Stimulated activated CD8-positive, alpha-beta memory T cell treated with anti-CD3 and anti-CD28 coated beads, Interleukin-4, amount 100 ng/mL, for 48 hours (primary cell): ENCODE results near the gene PDGFRA.
A peak's percentile ranks its signal among the peaks of the same experiment; 100 is the strongest.

Source experiments
- DNase-seq: peaks from one replicate; pipeline ENCODE4 v3.0.0-alpha.2; 2020

The PDGFRA gene

GRCh38 chr4:54265366-54265765 lies 36.3 kb downstream of the PDGFRA start:
- DNase-seq: no peak

GRCh38 chr4:54268151-54268550 lies 39.1 kb downstream of the PDGFRA start:
- no peak for DNase-seq

- no peak for DNase-seq
Measured at GRCh38 chr4:54271464-54271863, 42.4 kb downstream of the PDGFRA start.

GRCh38 chr4:54272051-54272450 lies 43.0 kb downstream of the PDGFRA start:
- DNase-seq: no peak

GRCh38 chr4:54274264-54274663 lies 45.2 kb downstream of the PDGFRA start:
- no peak for DNase-seq

DNA sequence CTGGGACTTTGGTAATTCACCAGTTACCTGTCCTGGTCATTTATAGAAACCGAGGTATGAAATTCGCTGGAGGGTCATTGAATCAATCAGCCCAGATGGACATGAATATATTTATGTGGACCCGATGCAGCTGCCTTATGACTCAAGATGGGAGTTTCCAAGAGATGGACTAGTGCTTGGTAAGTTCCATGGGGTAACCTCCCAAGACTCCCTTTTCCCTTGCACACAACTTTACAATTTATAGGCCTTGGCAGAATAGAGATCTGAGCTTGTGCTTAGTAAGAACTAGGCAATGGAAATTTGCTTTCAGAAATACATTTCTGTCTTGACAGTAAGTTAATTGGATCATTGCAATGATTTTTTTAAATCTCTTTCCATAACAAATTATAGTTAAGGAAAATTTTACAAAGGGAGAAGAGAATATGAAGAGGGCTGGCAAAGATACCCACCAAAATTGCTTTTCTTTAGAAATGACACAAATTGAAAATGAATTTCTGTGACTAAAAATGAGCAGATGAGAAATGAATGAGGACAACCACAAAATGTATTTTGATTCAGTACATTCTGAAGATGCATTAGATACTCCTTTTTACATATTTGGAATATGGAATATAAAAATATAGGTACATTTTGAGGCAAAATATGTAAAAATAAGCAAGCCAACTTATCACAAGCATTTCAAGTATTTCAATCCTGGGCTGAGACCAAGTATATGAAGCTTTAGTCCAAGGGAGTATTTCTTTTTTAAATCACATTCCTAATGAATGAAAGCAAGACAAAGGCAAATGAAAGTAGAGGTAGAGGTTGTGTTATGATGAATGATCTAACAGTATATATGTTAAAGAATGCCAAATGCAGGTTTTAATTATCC lies 45.9 kb downstream of the PDGFRA start:
- no peak for DNase-seq

DNA sequence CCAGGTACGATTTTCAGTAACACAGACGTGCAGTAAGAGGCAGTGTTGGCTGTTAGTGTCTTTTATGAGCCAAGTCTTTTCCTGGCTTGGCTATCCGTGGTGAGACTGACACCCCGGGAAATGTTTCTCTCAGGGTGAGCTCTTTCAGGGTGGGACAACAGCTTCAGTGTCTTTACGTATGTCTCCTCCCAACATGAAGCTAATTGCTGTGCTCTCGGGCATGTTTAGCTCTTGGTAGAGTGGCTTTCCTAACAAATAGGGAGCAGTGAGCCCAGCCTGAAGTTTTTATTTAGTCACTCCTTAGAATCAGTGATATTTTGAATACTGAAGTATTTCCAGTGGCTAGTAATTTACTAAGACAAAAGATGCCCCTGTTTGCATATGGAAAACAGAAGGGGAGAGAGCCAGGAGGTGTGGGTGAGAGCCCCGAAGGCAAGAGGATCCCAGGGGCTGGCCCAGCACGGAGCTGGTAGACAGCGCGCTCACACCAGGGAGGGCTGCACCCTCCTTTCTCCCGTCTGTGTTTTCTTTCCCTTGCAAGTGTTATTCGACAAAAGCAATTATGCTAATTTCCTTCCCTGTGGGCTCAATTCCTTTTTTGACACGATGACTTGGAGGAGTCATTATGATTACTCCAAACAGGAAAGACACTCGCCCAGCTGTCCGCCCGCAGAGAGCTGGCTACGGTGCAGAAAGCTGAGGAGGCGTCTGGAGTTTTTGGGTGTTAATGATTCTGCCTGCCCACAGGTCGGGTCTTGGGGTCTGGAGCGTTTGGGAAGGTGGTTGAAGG lies 47.7 kb downstream of the PDGFRA start:
- DNase-seq: no peak

GRCh38 chr4:54277691-54278090 lies 48.6 kb downstream of the PDGFRA start:
- no peak for DNase-seq

- DNase-seq: no peak
Measured at GRCh38 chr4:54278216-54278615, 49.1 kb downstream of the PDGFRA start.

- DNase-seq: no peak
Measured at GRCh38 chr4:54281054-54281766, 52.1 kb downstream of the PDGFRA start.

- no peak for DNase-seq
Measured at GRCh38 chr4:54282837-54283236, 53.7 kb downstream of the PDGFRA start.

DNA sequence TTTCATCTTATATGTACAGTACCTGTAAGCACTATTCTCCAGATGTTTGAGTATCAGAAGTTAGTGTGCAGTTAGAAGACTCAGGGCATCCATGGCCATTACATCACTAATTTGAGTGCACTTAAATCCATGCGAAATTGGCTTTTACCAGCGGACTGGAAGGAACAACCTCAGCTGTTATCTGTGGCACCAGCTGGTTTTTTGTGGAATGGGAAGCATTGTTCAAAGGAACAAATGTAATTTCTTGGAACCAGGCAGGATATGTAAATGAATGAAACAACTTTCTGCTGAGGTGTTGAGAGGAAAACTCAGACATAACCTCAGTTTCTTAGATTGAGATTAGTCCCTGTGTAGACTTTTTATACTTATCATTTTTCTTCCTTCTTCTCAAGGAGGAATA lies 60.2 kb downstream of the PDGFRA start:
- DNase-seq: no peak

DNA sequence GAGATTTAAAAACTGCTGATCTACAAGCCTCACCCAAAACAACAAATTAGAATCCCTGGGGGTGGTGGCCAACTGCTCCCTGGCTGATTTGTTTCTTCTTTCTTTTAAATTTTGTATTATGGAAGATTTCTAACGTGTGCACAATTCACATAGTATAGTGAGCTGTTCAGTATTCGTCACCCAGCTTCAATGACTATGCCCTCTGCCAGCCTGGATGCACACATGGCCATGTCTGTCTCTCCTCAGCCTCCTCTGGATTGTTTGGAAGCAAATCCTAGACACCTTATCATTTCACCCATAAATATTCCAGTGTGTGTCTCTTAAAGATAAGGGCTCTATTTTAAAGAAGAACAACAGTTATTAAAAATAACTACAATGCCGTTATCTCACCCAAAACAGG lies 61.9 kb downstream of the PDGFRA start:
- no peak for DNase-seq

DNA sequence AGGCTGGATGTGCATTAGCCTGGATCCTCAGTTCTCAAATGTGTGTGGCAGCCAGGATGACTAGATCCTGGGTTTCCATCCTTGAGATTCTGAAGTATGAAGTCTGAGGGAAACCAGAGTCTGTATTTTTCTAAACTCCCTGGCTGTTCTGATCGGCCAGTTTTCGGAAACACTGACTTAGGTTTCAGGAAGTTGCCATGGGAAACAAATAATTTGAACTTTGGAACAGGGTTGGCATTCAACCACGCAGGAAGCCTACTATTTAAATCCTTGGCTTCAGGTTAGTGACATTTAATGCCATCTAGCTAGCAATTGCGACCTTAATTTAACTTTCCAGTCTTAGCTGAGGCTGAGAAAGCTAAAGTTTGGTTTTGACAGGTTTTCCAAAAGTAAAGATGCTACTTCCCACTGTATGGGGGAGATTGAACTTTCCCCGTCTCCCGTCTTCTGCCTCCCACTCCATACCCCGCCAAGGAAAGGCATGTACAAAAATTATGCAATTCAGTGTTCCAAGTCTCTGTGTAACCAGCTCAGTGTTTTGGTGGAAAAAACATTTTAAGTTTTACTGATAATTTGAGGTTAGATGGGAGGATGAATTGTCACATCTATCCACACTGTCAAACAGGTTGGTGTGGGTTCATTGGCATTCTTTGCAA lies 67.6 kb downstream of the PDGFRA start:
- no peak for DNase-seq

- no peak for DNase-seq
Measured at GRCh38 chr4:54308110-54308509, 79.0 kb downstream of the PDGFRA start.

GRCh38 chr4:54315561-54316538 lies 86.8 kb downstream of the PDGFRA start:
- no peak for DNase-seq

DNA sequence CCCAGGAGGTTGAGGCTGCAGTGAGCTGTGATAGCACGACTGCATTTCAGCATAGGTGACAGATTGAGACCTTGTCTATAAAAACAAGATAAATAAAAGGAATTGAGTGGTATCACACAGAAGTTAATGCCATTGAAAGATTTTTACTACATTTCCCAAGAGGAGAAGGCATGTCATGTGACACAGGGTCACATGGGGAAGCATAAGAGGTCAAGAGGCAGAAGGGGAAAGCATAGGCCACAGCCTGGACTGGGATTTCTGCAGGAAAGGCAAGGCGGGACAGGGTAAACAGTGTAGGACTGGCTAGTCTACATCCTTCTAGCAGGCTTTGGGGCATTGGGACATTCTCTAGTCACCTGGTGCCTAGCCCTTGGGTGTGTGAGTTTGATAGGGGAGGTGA lies 88.6 kb downstream of the PDGFRA start:
- DNase-seq: no peak

GRCh38 chr4:54318904-54319303 lies 89.8 kb downstream of the PDGFRA start:
- DNase-seq: peak; percentile 25

DNA sequence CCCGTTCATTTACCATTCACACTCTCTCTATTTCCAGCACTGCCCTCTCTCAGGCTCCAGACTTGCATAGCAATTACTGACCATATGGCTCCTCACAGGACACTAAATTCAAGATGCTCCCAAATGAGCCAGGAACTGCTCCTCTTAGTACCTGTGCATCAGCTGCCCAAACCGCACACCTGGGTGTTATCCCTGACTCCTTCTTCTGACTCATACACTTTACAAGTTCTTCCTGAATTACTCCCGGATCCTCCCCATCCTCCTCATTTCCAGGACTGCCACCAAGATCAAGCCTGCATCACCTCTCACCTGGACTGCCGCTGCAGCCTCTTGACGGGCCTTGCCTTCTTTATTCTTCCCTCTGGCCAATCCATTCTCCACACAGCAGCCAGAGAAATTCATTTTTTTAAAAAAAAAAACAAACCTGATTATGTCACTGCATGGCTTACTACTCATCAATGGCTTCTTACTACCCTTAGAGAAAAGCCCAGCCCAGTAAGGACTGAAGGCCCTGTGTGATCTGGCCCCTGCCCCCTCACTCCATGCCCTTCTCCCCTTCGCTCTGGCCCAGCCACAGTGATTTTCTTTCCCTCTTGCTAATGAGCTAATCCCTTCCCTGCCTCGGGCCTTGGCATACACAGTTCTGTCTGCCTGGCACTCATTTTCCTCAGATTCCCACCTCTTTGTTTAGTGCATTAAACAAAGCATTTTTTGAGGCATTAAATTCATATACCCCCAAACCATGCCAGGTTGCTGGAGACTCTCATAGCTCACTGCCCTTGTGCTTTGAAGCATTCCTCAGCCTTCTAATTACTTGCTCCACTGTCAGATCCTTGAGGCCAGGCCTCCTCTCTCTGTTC lies 92.0 kb downstream of the PDGFRA start:
- DNase-seq: no peak

GRCh38 chr4:54322818-54323417 lies 93.8 kb downstream of the PDGFRA start:
- peak; percentile 59 for DNase-seq
